Endothelial cell (in vitro differentiated cells): Measurements from ENCODE around the gene AGBL1. TPM values are rescaled to one million over a fixed set of nuclear protein-coding genes. Genes with fewer than 3 reads are reported as not detected.

Experiments used
- DNase-seq: peaks from one replicate; pipeline ENCODE4 v3.0.0; 2021; ENCODE audit warnings: low spot score
- H3K27ac Mint-ChIP-seq: one replicate; pipeline ENCODE4 v1.8.0; 2021; ENCODE audit warnings: mixed read lengths, inconsistent platforms; ENCODE audit not compliant: unreplicated experiment
- H3K27me3 Mint-ChIP-seq: one replicate; pipeline ENCODE4 v1.8.0; 2021; ENCODE audit warnings: mild to moderate bottlenecking, moderate library complexity, mixed read lengths, inconsistent platforms; ENCODE audit not compliant: unreplicated experiment
- H3K36me3 Mint-ChIP-seq: one replicate; pipeline ENCODE4 v1.8.0; 2021; ENCODE audit warnings: mild to moderate bottlenecking, low read depth, mixed read lengths, inconsistent platforms; ENCODE audit not compliant: unreplicated experiment
- H3K4me1 Mint-ChIP-seq: one replicate; pipeline ENCODE4 v1.8.0; 2021; ENCODE audit warnings: mild to moderate bottlenecking, mixed read lengths, inconsistent platforms; ENCODE audit not compliant: unreplicated experiment
- H3K4me3 Mint-ChIP-seq: one replicate; pipeline ENCODE4 v1.8.0; 2021; ENCODE audit warnings: mild to moderate bottlenecking, mixed read lengths, inconsistent platforms; ENCODE audit not compliant: unreplicated experiment
- H3K9me3 Mint-ChIP-seq: one replicate; pipeline ENCODE4 v1.8.0; 2021; ENCODE audit warnings: mixed read lengths, inconsistent platforms; ENCODE audit not compliant: unreplicated experiment
- total RNA-seq: library from RNA; stranded (reverse); fragmentation: NEBNext Ultra II Directional; extraction: Animal tissue kit (Norgen Biotek cat#: 25700); gene quantifications from one replicate; pipeline ENCODE4 v1.2.1, GENCODE V29; 2021; ENCODE audit not compliant: unreplicated experiment
- TF ChIP-seq, protein P1 (sequence below): fragments of 200-600 bp; sonication (generic); IDR thresholded peaks from one replicate; pipeline ENCODE4 v1.5.0; 2021; ENCODE audit warnings: antibody characterized with exemption; ENCODE audit not compliant: unreplicated experiment

Gene AGBL1
- total RNA-seq, 1 donor from 2014 or later: 0.03 TPM

DNA sequence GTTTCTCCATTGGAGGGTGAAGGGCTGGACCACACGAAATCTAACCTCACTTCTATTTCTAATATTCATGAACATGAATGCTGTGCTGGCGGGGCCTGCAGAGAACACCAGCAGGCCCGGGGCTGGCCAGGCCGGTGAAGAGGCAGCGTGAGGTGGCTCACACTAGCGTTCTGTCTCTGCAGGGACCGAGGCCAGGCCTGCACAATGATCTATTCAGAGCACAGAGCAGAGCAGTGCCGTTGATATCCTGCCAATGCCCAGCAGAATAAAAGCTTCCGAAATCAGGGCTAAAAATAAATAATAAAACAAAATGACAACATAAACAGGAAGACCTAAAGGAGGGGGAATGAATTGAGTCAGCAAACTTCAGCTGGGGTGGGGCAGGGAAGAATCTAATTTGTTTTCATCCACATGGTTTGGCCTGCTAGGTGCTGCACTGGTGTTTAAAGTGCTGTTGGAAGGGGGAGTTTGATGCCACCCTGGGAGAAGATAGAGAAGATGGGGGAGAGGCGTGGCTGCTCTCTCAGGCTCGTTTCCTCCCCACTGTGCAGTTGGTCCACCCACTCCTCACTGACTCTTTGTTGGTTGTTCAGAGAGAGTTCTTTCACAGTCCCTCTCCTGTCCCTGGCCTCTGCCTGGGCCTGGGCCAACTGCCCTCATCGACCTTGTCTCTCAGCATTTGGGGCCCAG, 837.1 kb downstream of the AGBL1 start:
- TF ChIP-seq, protein P1, sequence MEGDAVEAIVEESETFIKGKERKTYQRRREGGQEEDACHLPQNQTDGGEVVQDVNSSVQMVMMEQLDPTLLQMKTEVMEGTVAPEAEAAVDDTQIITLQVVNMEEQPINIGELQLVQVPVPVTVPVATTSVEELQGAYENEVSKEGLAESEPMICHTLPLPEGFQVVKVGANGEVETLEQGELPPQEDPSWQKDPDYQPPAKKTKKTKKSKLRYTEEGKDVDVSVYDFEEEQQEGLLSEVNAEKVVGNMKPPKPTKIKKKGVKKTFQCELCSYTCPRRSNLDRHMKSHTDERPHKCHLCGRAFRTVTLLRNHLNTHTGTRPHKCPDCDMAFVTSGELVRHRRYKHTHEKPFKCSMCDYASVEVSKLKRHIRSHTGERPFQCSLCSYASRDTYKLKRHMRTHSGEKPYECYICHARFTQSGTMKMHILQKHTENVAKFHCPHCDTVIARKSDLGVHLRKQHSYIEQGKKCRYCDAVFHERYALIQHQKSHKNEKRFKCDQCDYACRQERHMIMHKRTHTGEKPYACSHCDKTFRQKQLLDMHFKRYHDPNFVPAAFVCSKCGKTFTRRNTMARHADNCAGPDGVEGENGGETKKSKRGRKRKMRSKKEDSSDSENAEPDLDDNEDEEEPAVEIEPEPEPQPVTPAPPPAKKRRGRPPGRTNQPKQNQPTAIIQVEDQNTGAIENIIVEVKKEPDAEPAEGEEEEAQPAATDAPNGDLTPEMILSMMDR: no peak
- Mint-ChIP-seq H3K4me1 (no peaks in the 10 kb centered on the region), H3K4me3 (no peak overlapping the region), H3K36me3 (no peaks in the 10 kb centered on the region), H3K9me3 (no peaks in the 10 kb centered on the region), H3K27me3 (no peaks in the 10 kb centered on the region), H3K27ac (no peak overlapping the region)
- DNase-seq: no peak

DNA sequence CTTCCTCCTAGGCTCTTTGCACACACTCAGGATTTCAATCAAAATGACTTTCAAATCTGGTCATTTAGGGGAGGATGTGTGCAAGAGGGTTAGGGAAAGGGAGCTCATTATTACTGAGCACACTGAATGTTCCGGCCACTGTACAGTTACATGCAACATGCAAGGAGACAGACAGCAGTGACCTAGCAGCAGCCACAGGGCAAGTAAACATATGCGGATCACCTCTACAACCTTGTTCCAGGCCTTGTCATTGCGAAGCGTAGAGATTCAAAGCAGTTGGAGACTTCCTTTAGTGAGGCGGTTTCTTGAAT, 837.6 kb downstream of the AGBL1 start:
- H3K27me3 Mint-ChIP-seq: no peaks in the 10 kb centered on the region
- H3K4me1 Mint-ChIP-seq: no peaks in the 10 kb centered on the region
- TF ChIP-seq, protein P1: no peak
- no peak overlapping the region for H3K4me3 Mint-ChIP-seq
- no peak overlapping the region for H3K27ac Mint-ChIP-seq
- no peaks in the 10 kb centered on the region for H3K9me3 Mint-ChIP-seq
- no peaks in the 10 kb centered on the region for H3K36me3 Mint-ChIP-seq
- no peak for DNase-seq

DNA sequence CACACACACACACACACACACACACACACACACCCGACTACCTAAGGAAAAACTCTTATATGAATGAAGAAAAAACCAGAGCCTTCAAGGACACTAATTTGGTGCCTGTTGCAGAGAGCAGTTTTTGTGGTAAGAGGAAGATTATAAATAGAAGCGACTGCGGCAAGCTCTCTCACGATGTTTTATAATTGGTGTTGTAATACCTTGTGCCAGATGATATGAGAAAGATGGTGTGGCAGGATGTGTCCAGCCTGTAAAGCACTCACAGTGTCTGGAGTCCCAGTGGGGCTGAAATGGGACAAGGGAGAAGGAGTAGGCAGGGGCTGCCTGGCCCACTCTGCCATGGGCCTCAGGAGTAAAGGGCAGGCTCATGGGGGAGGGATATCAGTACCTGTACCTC, 839.9 kb downstream of the AGBL1 start:
- no peaks in the 10 kb centered on the region for H3K4me1 Mint-ChIP-seq
- no peak overlapping the region for H3K4me3 Mint-ChIP-seq
- no peak for DNase-seq
- H3K27me3 Mint-ChIP-seq: no peaks in the 10 kb centered on the region
- no peak overlapping the region for H3K27ac Mint-ChIP-seq
- H3K9me3 Mint-ChIP-seq: no peaks in the 10 kb centered on the region
- TF ChIP-seq, protein P1: no peak
- no peaks in the 10 kb centered on the region for H3K36me3 Mint-ChIP-seq

DNA sequence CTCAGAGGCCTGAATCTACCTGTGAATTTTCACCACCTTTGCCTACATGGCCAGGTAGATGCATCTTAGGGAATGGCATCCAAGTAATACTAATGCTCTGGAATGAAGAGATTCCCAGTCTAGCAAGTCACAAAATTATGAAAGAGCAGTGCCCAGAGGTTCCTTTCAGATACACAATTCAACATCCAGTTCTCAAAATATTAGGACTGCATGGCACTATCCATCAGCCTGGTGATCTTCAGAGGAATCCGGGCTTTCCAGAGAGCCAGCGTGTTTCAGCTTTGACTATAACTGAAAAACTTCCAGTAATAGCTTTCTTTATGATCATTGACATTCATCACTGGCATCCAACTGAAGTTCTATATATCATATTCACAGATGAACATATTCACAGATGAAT, 849.8 kb downstream of the AGBL1 start:
- H3K27ac Mint-ChIP-seq: no peak overlapping the region
- no peaks in the 10 kb centered on the region for H3K9me3 Mint-ChIP-seq
- H3K27me3 Mint-ChIP-seq: no peaks in the 10 kb centered on the region
- no peaks in the 10 kb centered on the region for H3K36me3 Mint-ChIP-seq
- H3K4me3 Mint-ChIP-seq: no peak overlapping the region
- DNase-seq: no peak
- no peaks in the 10 kb centered on the region for H3K4me1 Mint-ChIP-seq
- TF ChIP-seq, protein P1: no peak

DNA sequence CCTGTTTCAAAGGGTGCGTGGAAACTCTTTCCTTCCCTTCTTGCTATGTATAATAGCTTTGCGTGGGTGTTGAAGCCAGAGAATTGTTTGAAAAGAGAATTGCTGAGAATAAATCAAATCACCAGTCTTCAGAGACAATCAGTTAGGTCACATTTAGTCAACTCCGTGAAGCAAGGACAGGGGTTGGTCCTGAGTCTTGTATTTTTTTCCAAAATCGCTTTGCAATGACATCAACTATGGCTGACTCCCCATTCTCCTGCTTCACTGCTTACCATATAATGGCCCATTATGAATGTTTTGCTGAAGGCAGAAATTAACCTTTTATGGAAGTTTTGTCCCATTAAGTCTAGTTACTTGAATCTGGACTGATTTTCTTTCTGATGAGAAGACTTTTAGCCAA, 852.8 kb downstream of the AGBL1 start:
- no peak overlapping the region for H3K4me3 Mint-ChIP-seq
- H3K4me1 Mint-ChIP-seq: no peaks in the 10 kb centered on the region
- no peaks in the 10 kb centered on the region for H3K27me3 Mint-ChIP-seq
- TF ChIP-seq, protein P1: no peak
- no peaks in the 10 kb centered on the region for H3K9me3 Mint-ChIP-seq
- no peak for DNase-seq
- no peaks in the 10 kb centered on the region for H3K36me3 Mint-ChIP-seq
- no peak overlapping the region for H3K27ac Mint-ChIP-seq
